ENCODE data around the gene PDIA4.

DNA sequence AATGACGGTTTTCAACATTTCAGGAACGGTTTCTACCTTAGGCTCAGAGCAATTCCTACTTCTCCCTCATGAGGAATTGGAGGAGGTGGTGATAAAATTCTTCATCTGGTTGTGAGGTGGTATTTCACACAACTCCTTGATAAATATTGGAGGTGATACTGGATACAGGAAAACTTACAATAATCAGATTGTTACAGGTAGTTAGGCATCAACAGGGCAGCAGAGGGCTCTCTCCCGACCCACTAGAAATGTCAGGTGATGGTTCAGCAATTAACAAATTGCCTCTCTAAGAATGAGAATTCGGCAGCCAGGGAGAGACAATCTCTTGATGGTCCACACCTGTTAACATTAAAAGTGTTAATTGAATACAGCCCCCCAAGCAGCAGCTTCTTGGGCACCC lies 39.6 kb upstream of the PDIA4 start:
- TF ChIP-seq FOXM1 (IDR thresholded peaks at IDR 0.05; ENCODE audit: borderline replicate concordance, low read depth) (no peak), TCF12 (IDR thresholded peaks at IDR 0.05; ENCODE audit: low read depth) (no peak), CEBPB (IDR thresholded peaks at IDR 0.05) (no peak), EP300 (IDR thresholded peaks at IDR 0.05; ENCODE audit: borderline replicate concordance) (no peak), TAF1 (IDR thresholded peaks at IDR 0.05; ENCODE audit: low read depth) (no peak), MAX (IDR thresholded peaks at IDR 0.05) (no peak)
- TF ChIP-seq, protein P1, sequence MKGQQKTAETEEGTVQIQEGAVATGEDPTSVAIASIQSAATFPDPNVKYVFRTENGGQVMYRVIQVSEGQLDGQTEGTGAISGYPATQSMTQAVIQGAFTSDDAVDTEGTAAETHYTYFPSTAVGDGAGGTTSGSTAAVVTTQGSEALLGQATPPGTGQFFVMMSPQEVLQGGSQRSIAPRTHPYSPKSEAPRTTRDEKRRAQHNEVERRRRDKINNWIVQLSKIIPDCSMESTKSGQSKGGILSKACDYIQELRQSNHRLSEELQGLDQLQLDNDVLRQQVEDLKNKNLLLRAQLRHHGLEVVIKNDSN (IDR thresholded peaks at IDR 0.05) = no peak

All from Ishikawa (cell line).